Esophagus muscularis mucosa (tissue), 3 donors: ENCODE measurements around the gene COG5.

Experiments
- CTCF ChIP-seq, 3 experiments: fragments of 200-600 bp in 2 of 3; fragments of 450-650 bp in 1 of 3; sonication (generic) in 2 of 3; IDR thresholded peaks; one replicate each; pipeline ENCODE4 v1.5.1; 2017 to 2019; ENCODE audit warnings: antibody characterized with exemption in 3 of 3, mild to moderate bottlenecking in 2 of 3, moderate library complexity in 1 of 3
- POLR2A ChIP-seq: fragments of 450-650 bp; IDR thresholded peaks from one replicate; pipeline ENCODE4 v1.6.1; 2017; ENCODE audit warnings: antibody characterized with exemption, moderate library complexity, mild to moderate bottlenecking, low read depth
- POLR2AphosphoS5 ChIP-seq, 2 donors: sonication (generic); formaldehyde crosslinking; IDR thresholded peaks; one replicate each; pipeline ENCODE4 v1.6.1; 2017; ENCODE audit warnings: antibody characterized with exemption in 2 of 2

DNA sequence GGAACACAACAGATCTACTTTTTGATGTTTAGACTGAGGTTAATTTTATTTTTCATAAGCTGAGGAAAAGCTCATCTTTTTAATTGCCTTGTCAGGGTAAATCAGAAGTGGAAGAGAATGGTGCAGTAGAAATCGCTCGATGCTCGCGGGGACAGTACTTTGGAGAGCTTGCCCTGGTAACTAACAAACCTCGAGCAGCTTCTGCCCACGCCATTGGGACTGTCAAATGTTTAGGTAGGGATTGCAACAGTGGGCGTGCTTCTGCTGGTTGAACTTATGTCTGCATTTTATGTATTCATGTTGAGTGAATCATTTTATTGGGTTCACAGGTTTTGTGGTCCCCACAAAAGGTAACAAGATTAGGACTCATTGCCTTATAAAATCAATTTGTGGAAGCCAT, 406.6 kb downstream of the COG5 start:
- TF ChIP-seq CTCF (IDR thresholded peaks at IDR 0.05), result no peak
- no peak for TF ChIP-seq POLR2AphosphoS5 (IDR thresholded peaks at IDR 0.05)
- TF ChIP-seq POLR2A, result no peak
